Hematopoietic multipotent progenitor cell (in vitro differentiated cells): Measurements from ENCODE around the gene ZBTB20. TPM values are rescaled to one million over a fixed set of nuclear protein-coding genes. Genes with fewer than 3 reads are reported as not detected.
"Not testable (repeated sequence)": the region's sequence is repeated elsewhere in the genome, so short reads cannot be mapped to it uniquely, and the experiment has no call there.

Source experiments
- DNase-seq, 3 donors: peaks; one replicate each; pipeline ENCODE4 v3.0.0-alpha.2; 2011 to 2015; ENCODE audit warnings: low read depth in 2 of 3, low spot score in 2 of 3
- total RNA-seq: library from RNA; depleted of rRNA; stranded (reverse); fragments of >200 nt; gene quantifications from one replicate; pipeline ENCODE4 v1.2.3, GENCODE V29; 2012

The ZBTB20 gene
- total RNA-seq, 1 donor = 78.4 TPM

DNA sequence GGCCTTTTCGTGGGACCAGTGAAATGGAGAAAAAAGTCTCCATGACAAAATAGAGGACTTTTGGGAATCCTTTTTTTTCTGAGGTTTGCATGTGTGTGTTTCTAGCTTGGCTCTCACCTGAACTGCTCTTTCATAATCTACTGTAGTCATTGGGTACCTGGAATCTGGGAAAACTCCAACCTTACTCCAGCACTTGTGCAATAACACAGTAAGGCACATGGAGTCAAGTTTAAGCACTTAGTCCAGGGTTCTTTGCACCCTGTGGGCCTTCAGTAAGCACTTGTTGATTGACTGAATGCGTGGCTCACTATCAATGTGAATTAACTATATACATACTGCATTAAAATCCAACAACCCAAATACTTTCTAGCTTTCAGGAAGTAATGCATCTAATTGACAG, 299.5 kb downstream of the ZBTB20 start:
- DNase-seq = no peak

DNA sequence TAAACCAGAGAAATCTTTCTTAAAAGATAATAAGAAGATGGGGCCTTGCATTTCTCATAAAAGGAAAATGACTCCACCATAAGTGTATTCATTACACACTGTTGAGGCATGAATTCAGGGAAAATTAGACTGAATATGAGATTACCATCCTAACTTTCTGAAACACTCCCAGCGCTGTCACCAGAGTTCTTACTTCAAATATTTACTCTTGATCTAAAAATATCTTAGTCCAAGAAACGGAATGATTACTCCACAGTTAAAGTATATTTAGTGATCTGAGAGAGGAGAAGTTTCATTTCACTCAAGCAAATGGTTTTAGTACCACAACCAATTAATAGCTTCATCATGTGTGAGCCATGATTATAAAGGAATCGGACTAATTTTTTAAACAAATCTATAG, 300.3 kb downstream of the ZBTB20 start:
- no peak for DNase-seq

DNA sequence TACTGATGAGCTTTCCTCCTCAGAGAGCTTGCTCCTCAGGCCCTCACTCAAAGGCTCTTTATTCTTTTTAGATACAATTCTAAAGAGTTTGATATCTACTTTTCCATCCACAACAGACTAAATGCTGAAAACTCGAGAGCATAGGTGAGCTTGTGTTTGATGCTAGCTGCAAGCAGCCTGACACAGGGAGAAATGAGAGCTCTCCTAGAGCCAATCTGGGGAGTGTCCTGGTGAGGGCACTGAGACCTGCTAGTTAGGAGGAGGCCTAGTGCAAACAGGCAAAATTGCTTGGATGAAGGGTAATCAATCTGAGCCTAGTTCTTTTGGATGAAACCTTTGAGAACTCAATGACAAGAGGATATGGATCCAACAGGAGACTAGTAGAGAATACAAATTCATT, 300.8 kb downstream of the ZBTB20 start:
- no peak for DNase-seq

DNA sequence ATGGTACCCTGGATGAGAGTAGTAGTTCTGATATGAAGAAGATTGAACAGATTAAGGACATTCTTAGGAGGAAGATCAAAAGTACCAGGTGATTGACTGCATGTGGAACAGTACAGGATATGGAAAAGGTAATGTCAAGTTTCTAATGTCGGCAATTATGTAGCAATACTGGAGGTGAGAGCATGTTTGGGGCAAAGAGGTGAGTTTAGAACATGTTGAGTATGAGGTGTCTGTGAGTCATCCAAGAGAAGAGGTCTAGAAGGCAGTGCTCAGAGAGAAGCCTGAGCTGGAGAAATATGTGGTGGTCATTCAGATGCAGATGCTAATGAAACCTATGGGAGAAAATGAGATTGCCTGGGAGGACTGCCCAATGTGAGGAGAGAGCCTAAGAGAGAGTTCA, 305.6 kb downstream of the ZBTB20 start:
- DNase-seq = no peak

DNA sequence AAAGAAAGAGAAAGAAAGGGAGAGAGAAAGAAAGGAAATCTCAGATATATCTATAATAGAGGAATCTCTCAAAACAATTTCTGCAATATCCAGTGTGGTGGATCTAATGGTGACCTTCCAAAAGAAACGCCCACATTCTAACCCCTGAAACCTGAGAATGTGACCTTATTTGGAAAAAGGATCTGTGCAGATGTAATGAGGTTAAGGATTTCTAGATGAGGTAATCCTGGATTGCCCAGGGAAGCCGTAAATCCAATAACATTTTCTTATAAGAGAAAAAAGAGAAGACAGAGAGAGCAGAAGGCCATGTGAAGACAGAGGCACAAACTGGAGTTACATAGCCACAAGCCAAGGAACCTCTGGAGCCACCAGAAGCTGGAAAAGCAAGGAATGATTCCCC, 307.6 kb downstream of the ZBTB20 start:
- no peak for DNase-seq

GRCh38 chr3:114838025-114838424, 309.1 kb downstream of the ZBTB20 start:
- no peak for DNase-seq

DNA sequence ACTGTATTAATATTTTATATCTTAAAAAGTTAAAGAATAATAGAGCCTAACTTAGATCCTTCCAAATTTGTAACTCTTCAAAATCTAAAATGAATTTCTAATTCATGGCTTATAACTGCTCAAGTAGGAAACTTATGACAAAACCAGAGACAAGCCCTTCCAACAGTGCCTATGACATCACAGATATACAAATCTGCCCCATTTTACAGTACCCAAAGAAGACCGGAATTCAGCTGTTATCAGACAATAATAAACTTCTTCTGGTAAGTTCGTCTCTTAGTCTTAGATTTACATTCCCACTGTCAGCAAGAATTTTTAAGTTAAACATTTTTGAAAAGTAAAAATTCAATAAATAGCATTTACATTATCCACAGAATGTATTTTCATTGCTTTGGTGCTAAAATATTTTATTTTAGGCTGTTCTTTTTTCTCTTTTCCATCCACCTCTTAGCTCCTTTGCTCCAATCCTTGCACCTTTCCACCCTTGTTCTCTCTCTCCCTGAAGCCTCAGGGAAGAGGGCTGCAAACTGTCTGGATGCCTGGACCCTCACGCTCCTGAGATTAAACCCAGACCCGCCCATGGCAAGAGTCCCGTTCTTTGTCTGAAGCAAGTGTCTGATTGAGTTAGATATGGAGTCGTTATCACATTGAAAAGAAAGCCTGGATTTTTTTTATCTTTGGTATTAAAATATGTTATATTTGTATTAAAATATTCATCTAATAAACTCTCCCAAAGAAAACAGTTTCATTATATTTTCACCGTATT, 312.7 kb downstream of the ZBTB20 start:
- no peak for DNase-seq

DNA sequence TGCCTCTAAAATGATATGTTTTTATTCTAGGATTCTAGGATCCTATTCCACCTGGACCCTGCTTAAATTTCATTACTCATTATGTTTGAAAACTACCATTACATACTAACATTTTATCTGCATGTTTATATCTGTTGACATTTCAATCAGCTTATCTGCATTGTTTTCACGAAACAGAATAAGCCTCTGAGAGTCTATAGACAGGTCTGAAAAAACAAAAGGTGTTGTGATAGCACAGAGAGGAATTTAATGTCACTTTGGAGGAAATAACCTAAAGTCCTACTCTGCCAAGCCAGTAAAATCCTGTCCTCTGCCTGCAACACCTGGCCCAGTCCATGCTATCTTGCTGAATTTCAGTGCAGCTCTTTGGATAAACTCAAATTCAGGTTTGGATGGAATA, 315.2 kb downstream of the ZBTB20 start:
- DNase-seq = no peak

DNA sequence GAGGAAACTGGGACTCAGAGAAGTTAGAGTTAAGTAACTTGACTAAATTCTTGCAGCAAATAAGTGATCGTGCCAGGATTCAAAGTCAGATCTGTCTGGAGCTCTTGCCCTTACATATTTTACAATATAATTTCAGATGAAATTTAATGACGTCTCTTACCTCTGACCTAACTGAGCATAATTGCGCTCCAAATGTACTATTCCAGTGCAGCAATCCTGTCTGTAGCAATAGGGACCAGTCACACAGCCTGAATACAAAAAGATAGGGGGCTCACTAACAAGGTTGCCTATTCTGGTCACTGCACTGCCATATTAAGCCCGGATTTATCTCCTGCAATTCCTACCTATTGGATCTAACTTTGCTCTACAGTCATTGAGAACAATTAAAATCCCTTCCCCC, 316.4 kb downstream of the ZBTB20 start:
- DNase-seq = no peak

- DNase-seq = no peak
Measured at GRCh38 chr3:114829783-114830182, 317.3 kb downstream of the ZBTB20 start.

- DNase-seq = peak in 2 of 3 donors; percentile 74 to 85
Measured at GRCh38 chr3:114827495-114827894, 319.6 kb downstream of the ZBTB20 start.

DNA sequence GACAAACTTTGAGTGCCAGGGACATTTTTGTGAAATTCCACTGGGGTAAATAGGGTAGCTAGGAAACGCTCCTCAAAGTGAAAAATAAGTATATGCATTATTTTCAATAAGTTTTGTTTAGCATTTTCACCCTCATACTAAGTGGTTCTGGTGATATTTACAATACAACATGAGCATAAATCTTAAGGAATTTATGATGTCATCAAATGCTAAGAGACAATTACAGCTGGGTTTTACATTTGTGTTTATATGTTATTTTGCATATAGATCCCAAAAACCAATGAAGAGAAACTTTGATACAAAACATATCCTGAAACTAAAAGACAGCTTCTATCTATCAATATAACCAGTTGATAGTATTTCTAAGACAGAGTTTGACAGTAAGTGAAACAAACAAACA, 323.1 kb downstream of the ZBTB20 start:
- DNase-seq = no peak

DNA sequence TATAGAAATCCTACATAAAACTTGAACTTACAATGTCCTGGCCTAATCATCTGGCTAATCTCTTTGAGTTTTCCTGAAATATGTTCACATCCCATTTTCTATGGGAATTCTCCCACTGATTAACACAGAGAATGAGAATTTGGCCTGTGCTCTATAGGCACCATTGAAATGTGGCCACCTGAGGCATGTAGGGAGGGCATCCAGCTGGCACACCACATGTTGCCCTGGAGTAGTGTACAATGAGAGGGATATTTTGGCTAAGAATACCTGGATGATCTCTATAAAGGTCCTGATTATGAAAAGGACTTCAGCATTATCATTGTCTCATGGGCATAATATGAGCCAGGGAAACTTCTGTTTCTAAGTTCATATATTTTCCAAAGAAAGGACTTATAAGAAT, 324.0 kb downstream of the ZBTB20 start:
- no peak for DNase-seq

- peak in 1 of 3 donors; percentile 16 for DNase-seq
Measured at GRCh38 chr3:114816052-114816451, 331.0 kb downstream of the ZBTB20 start.

GRCh38 chr3:114812541-114813238, 334.4 kb downstream of the ZBTB20 start:
- DNase-seq = not testable (repeated sequence)

- DNase-seq = no peak
Measured at GRCh38 chr3:114809668-114810413, 337.2 kb downstream of the ZBTB20 start.

DNA sequence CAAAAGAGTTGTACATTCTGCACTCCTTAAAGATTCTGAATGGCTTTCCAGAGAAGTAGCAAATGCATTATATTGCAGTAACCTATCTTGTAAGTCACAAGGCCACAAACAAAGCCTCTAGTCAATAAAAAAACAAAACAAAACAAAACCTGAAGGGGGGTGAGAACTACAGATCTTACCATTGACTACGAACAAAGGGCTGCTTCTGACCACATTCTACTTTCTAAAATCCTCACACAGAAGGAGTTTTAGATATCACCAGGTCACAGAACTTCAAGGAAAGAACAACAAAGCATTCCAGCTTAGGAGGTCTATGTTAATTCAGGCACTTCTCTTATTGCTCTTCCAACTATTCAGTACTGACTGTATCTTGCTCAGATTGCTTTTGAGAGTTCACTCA, 343.0 kb downstream of the ZBTB20 start:
- no peak for DNase-seq

- no peak for DNase-seq
Measured at GRCh38 chr3:114803042-114803695, 343.9 kb downstream of the ZBTB20 start.

DNA sequence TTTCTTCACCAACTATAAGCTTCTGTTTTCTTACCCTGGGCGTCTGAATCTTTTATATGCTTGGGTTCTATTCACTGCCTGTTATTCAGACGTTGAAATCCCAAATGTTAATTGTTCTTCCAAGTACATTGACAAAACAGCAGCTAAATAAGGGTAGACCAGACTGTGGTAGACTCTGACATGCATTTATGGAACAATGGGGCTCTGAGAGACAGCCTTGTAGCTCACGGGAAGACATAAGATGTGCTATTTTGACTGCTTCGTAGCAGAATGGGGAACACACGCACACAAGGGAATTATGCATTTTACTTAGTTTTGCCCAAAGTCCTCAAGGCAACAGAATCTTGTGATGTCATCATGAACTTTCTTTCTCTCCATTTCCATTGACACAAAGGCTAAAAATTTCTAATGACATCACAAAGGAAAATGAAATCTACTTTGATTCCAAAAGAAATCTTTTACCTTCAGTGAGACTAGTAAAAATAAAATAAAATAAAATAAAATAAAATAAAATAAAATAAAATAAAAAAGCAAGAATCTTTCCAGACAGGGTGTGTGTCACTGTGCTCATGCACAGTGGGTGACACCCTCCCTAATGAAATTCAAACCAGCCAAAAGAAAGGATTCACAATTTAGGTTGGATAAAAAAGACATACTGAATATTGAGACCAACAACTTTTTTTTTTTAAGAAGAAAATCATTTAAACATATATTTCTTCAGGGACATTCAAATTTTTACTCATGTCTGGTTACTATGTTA, 346.6 kb downstream of the ZBTB20 start:
- no peak for DNase-seq

- no peak for DNase-seq
Measured at GRCh38 chr3:114799816-114800215, 347.3 kb downstream of the ZBTB20 start.
